H1 (cell line): ENCODE results near the gene FOSL2. TPM values are rescaled to one million over a fixed set of nuclear protein-coding genes. Genes with fewer than 3 reads are reported as not detected.

Experiments
- CTCF ChIA-PET: fragments of 300-600 bp; sonication (Branson Sonifier 250); formaldehyde crosslinking; loops from one replicate; lab custom pipeline; 2021; ENCODE audit not compliant: partially characterized antibody; lab: Charles Lee
- POLR2A ChIA-PET: fragments of 300-600 bp; sonication (Branson Sonifier 250); formaldehyde crosslinking; loops from one replicate; lab custom pipeline; 2021; ENCODE audit warnings: inconsistent platforms; ENCODE audit not compliant: partially characterized antibody; lab: Charles Lee
- DNase-seq, 2 experiments: peaks; one replicate each; pipeline versions ENCODE4 v3.0.0 to v3.0.0-alpha.2; 2010 to 2022; ENCODE audit warnings: low spot score in 2 of 2, low read depth in 1 of 2, mixed read lengths in 1 of 2
- FAIRE-seq: peaks from 2 replicates; lab custom pipeline; 2011; peaks lifted over from hg19 to GRCh38; lab: Jason Lieb, UNC
- H2AFZ ChIP-seq: 2 replicates; pipeline ENCODE4 v1.8.1; 2012; ENCODE audit warnings: low read length, inconsistent platforms
- H2AK5ac ChIP-seq: 2 replicates; pipeline ENCODE4 v1.6.1; 2013; ENCODE audit warnings: low read depth, low read length
- H2BK120ac ChIP-seq: replicated peaks from 2 replicates; pipeline ENCODE3; 2013; ENCODE audit warnings: low read depth, low read length, inconsistent platforms
- H2BK12ac ChIP-seq: 2 replicates; pipeline ENCODE4 v1.6.1; 2013; ENCODE audit warnings: low read depth, low read length
- H2BK15ac ChIP-seq: 2 replicates; pipeline ENCODE4 v1.6.1; 2013; ENCODE audit warnings: low read length
- H2BK20ac ChIP-seq: 2 replicates; pipeline ENCODE4 v1.6.1; 2013; ENCODE audit warnings: low read length
- H2BK5ac ChIP-seq: 2 replicates; pipeline ENCODE4 v1.6.1; 2013; ENCODE audit warnings: low read depth, low read length
- H3K14ac ChIP-seq: 2 replicates; pipeline ENCODE4 v1.6.1; 2013; ENCODE audit warnings: inconsistent platforms; ENCODE audit not compliant: insufficient read length
- H3K18ac ChIP-seq: 2 replicates; pipeline ENCODE4 v1.6.1; 2013; ENCODE audit warnings: low read length; ENCODE audit errors: extremely low read depth
- H3K23ac ChIP-seq: 2 replicates; pipeline ENCODE4 v1.6.1; 2013; ENCODE audit warnings: inconsistent platforms; ENCODE audit not compliant: insufficient read length
- H3K23me2 ChIP-seq: 2 replicates; pipeline ENCODE4 v1.6.1; 2013; ENCODE audit warnings: low read depth, low read length
- H3K27ac ChIP-seq: 2 replicates; pipeline ENCODE4 v1.6.1; 2011; ENCODE audit warnings: low read depth, low read length, inconsistent platforms
- H3K27me3 ChIP-seq, 4 experiments: replicated peaks in 1 of 4; 1 replicate in 1 of 4; 2 replicates in 3 of 4; pipeline versions ENCODE4 v1.6.1 to v1.8.1; 2011 to 2013; ENCODE audit warnings: low read length in 3 of 4, mild to moderate bottlenecking in 3 of 4, inconsistent platforms in 2 of 4, mixed read lengths in 2 of 4, moderate library complexity in 1 of 4; ENCODE audit not compliant: control insufficient read depth in 3 of 4, insufficient read depth in 3 of 4; ENCODE audit errors: extremely low read depth in 1 of 4
- H3K36me3 ChIP-seq, 4 experiments: 2 replicates each; pipeline versions ENCODE4 v1.6.1 to v1.8.1; 2011 to 2013; ENCODE audit warnings: mild to moderate bottlenecking in 4 of 4, low read length in 3 of 4, moderate library complexity in 2 of 4, control low read depth in 1 of 4, inconsistent platforms in 1 of 4; ENCODE audit not compliant: insufficient read depth in 4 of 4, control insufficient read depth in 2 of 4
- H3K4ac ChIP-seq: replicated peaks from 2 replicates; pipeline ENCODE3; 2013; ENCODE audit warnings: low read length, low read depth, mixed read lengths, inconsistent platforms; ENCODE audit not compliant: insufficient read length
- H3K4me1 ChIP-seq, 4 experiments: replicated peaks in 1 of 4; 1 replicate in 1 of 4; 2 replicates in 3 of 4; pipeline versions ENCODE4 v1.6.1 to v1.8.1; 2011 to 2013; ENCODE audit warnings: low read length in 3 of 4, inconsistent platforms in 2 of 4, mixed read lengths in 1 of 4; ENCODE audit not compliant: insufficient read depth in 4 of 4, control insufficient read depth in 3 of 4
- H3K4me2 ChIP-seq, 2 experiments: 2 replicates each; pipeline versions ENCODE4 v1.6.1 to v1.8.1; 2011 to 2013; ENCODE audit warnings: low read depth in 2 of 2, low read length in 2 of 2, control low read depth in 1 of 2, inconsistent platforms in 1 of 2, mild to moderate bottlenecking in 1 of 2; ENCODE audit not compliant: insufficient read depth in 1 of 2
- H3K4me3 ChIP-seq, 4 experiments: fragments of 200-600, 300-600 bp in 1 of 4; sonication (generic), shearing (Covaris generic), sonication (Bioruptor Twin) in 1 of 4; 2 replicates each; pipeline versions ENCODE4 v1.5.1 to v1.8.1; 2011 to 2016; ENCODE audit warnings: low read length in 4 of 4, low read depth in 3 of 4, control low read depth in 2 of 4, inconsistent platforms in 2 of 4, mild to moderate bottlenecking in 2 of 4, mixed read lengths in 1 of 4, moderate library complexity in 1 of 4; ENCODE audit not compliant: insufficient read depth in 2 of 4; ENCODE audit errors: extremely low read depth in 1 of 4
- H3K56ac ChIP-seq: replicated peaks from 2 replicates; pipeline ENCODE3; 2013; ENCODE audit warnings: low read depth, mild to moderate bottlenecking, mixed read lengths, low read length, inconsistent platforms; ENCODE audit not compliant: insufficient read length
- H3K79me1 ChIP-seq: 2 replicates; pipeline ENCODE4 v1.6.1; 2013; ENCODE audit warnings: low read depth, low read length, control low read depth
- H3K79me2 ChIP-seq, 2 experiments: 2 replicates each; pipeline versions ENCODE4 v1.6.1 to v1.8.1; 2012 to 2013; ENCODE audit warnings: low read length in 2 of 2, mild to moderate bottlenecking in 2 of 2, inconsistent platforms in 1 of 2; ENCODE audit not compliant: insufficient read depth in 2 of 2, control insufficient read depth in 1 of 2
- H3K9ac ChIP-seq, 4 experiments: replicated peaks in 1 of 4; 1 replicate in 1 of 4; 2 replicates in 3 of 4; pipeline versions ENCODE4 v1.6.1 to v1.8.1; 2011 to 2013; ENCODE audit warnings: low read depth in 3 of 4, low read length in 3 of 4, control low read depth in 2 of 4, mild to moderate bottlenecking in 2 of 4, moderate library complexity in 2 of 4, inconsistent platforms in 1 of 4; ENCODE audit errors: extremely low read depth in 1 of 4
- H3K9me3 ChIP-seq, 2 experiments: 2 replicates each; pipeline versions ENCODE4 v1.6.1 to v1.8.1; 2012 to 2013; ENCODE audit warnings: mild to moderate bottlenecking in 2 of 2, moderate library complexity in 2 of 2, control low read depth in 1 of 2, inconsistent platforms in 1 of 2, low read depth in 1 of 2, low read length in 1 of 2, mixed read lengths in 1 of 2; ENCODE audit not compliant: insufficient read depth in 2 of 2
- H4K20me1 ChIP-seq, 2 experiments: replicated peaks in 1 of 2; 2 replicates each; pipeline versions ENCODE3 to v1.8.1; 2011 to 2013; ENCODE audit warnings: inconsistent platforms in 2 of 2, low read length in 2 of 2, mild to moderate bottlenecking in 1 of 2; ENCODE audit not compliant: insufficient read depth in 2 of 2, control insufficient read depth in 1 of 2
- H4K5ac ChIP-seq: 2 replicates; pipeline ENCODE4 v1.6.1; 2013; ENCODE audit warnings: low read length, low read depth, mixed read lengths, inconsistent platforms; ENCODE audit not compliant: insufficient read length
- H4K8ac ChIP-seq: 2 replicates; pipeline ENCODE4 v1.8.0; 2013; ENCODE audit warnings: mild to moderate bottlenecking, moderate library complexity, low read length, inconsistent platforms; ENCODE audit not compliant: insufficient read depth; ENCODE audit errors: extremely low read depth
- H4K91ac ChIP-seq: replicated peaks from 2 replicates; pipeline ENCODE3; 2013; ENCODE audit warnings: low read length, mixed read lengths, inconsistent platforms; ENCODE audit not compliant: insufficient read length
- BRCA1 ChIP-seq: IDR thresholded peaks from 2 replicates; pipeline ENCODE4 v1.6.1; 2012; ENCODE audit warnings: low read depth, low read length, improper control_type of control experiment
- CEBPB ChIP-seq: IDR thresholded peaks from 2 replicates; pipeline ENCODE4 v1.6.1; 2012; ENCODE audit warnings: low read depth, low read length
- EZH2 ChIP-seq: fragments of 200-600 bp; sonication (generic); IDR thresholded peaks from 2 replicates; pipeline ENCODE4 v1.7.1; 2012; ENCODE audit warnings: low read depth, mild to moderate bottlenecking, moderate library complexity, low read length, inconsistent platforms; ENCODE audit not compliant: severe bottlenecking
- GABPA ChIP-seq: IDR thresholded peaks from 2 replicates; pipeline ENCODE4 v1.6.1; 2011; ENCODE audit warnings: mild to moderate bottlenecking, low read length, moderate library complexity, borderline replicate concordance; ENCODE audit not compliant: insufficient read depth
- JUN ChIP-seq: IDR thresholded peaks from 2 replicates; pipeline ENCODE4 v1.6.1; 2011; ENCODE audit warnings: low read depth, mild to moderate bottlenecking, improper control_type of control experiment, low read length
- KDM4A ChIP-seq: IDR thresholded peaks from one replicate; pipeline ENCODE4 v1.7.1; 2012; ENCODE audit warnings: low read depth, mild to moderate bottlenecking, moderate library complexity, low read length, inconsistent platforms; ENCODE audit not compliant: severe bottlenecking
- NANOG ChIP-seq: IDR thresholded peaks from 2 replicates; pipeline ENCODE4 v1.6.1; 2011; ENCODE audit warnings: low read length, low read depth, mild to moderate bottlenecking, inconsistent platforms; ENCODE audit not compliant: insufficient read depth, poor library complexity, severe bottlenecking
- RAD21 ChIP-seq, 2 experiments: IDR thresholded peaks in 1 of 2; conservative IDR thresholded peaks in 1 of 2; 2 replicates each; pipeline ENCODE4 v1.6.1; 2011; ENCODE audit warnings: low read depth in 2 of 2, low read length in 2 of 2, improper control_type of control experiment in 1 of 2, inconsistent platforms in 1 of 2, mild to moderate bottlenecking in 1 of 2, moderate library complexity in 1 of 2
- RNF2 ChIP-seq: fragments of 200-900, 300-1000 bp; sonication (generic); IDR thresholded peaks from 2 replicates; pipeline ENCODE4 v1.7.1; 2016; ENCODE audit warnings: borderline replicate concordance, low read depth, mild to moderate bottlenecking, antibody characterized with exemption, low read length; ENCODE audit not compliant: poor library complexity, severe bottlenecking; ENCODE audit errors: missing control alignments
- RXRA ChIP-seq: IDR thresholded peaks from 2 replicates; pipeline ENCODE4 v1.6.1; 2011; ENCODE audit warnings: low read depth, mild to moderate bottlenecking, low read length, moderate library complexity; ENCODE audit not compliant: insufficient read depth
- SIRT6 ChIP-seq: IDR thresholded peaks from one replicate; pipeline ENCODE4 v1.7.1; 2012; ENCODE audit warnings: low read length, inconsistent platforms
- SP1 ChIP-seq: IDR thresholded peaks from 2 replicates; pipeline ENCODE4 v1.6.1; 2011; ENCODE audit warnings: low read depth, low read length
- ZNF274 ChIP-seq: IDR thresholded peaks from 2 replicates; pipeline ENCODE4 v1.7.0; 2012; ENCODE audit warnings: low read length, borderline replicate concordance; ENCODE audit errors: extremely low read depth
- WGBS, 2 experiments: shearing (Covaris generic) in 1 of 2; methylation state at CpG; one replicate each; pipeline versions ENCODE4 v1.1.6 to v1.1.7; 2013 to 2015; ENCODE audit warnings: low lambda C conversion rate in 2 of 2, mixed read lengths in 2 of 2, inconsistent platforms in 1 of 2, low coverage in 1 of 2, missing lambda C conversion rate in 1 of 2; ENCODE audit not compliant: insufficient replicate concordance in 2 of 2, insufficient coverage in 1 of 2, insufficient read length in 1 of 2; ENCODE audit errors: extremely low coverage in 1 of 2, missing lambda C conversion rate in 1 of 2; 5-methylcytosine and 5-hydroxymethylcytosine counted together
- polyA plus RNA-seq, 7 experiments: library from polyadenylated mRNA; depleted of rRNA in 3 of 7; stranded (reverse) in 5 of 7; unstranded in 2 of 7; fragments of >200 nt in 5 of 7; fragments of 200-250 nt in 2 of 7; gene quantifications; 1 replicate in 5 of 7; 2 replicates in 1 of 7; 4 replicates in 1 of 7; pipeline versions ENCODE4 v1.2.1 to v1.2.3, GENCODE V29; 2011 to 2013; ENCODE audit warnings: missing spikeins in 2 of 7, mixed read lengths in 2 of 7
- total RNA-seq: library from RNA; stranded (reverse); fragmentation: NEBNext Ultra II Directional; extraction: Animal tissue kit (Norgen Biotek cat#: 25700); gene quantifications from 2 replicates; pipeline ENCODE4 v1.2.1, GENCODE V29; 2021

FOSL2 gene
- total and polyA plus RNA-seq, 2 of the 8 experiments (the other 6 are each of a cell fraction or from before 2014, with no cell fraction given) = 1.5 to 4.5 TPM

DNA sequence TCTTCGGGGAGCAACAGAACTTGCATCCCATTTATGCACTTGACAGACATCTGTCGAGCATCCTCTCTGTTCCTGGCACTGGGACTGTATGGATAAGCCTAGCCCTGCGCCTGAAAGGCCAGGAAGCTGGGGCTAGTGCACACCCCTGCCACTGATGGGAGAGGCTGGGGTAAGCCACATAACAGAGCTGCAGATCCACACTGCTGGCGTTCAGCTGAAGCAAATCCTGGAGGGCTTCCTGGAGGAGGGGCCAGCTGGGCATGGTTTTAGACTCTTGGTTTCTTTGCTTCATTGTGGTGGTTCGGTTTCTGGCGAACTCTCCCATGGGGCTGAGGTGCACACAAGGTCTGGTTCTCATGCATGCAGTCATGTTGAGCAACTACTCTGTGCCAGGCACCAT, 45.5 kb upstream of the FOSL2 start:
- Histone ChIP-seq H2BK5ac (no peak overlapping the region), H3K27ac (no peak overlapping the region), H4K8ac (peak overlapping the region; percentile 71; the same call in 1 of the 2 replicates), H3K4me2 (no peak overlapping the region), H3K18ac (no peak overlapping the region), H3K79me1 (no peaks in the 10 kb centered on the region), H3K9ac (no peak overlapping the region), H3K14ac (no peak overlapping the region), H3K4me3 (no peak overlapping the region), H2BK15ac (no peak overlapping the region), H3K4me1 (peaks cover 5 to 11% (median 6%) of the 10 kb centered on the region in 4 experiments), H3K79me2 (no peaks in the 10 kb centered on the region), H3K9me3 (no peaks in the 10 kb centered on the region), H3K23ac (no peak overlapping the region), H2BK120ac (no peak overlapping the region), H3K27me3 (no peaks in the 10 kb centered on the region), H2BK12ac (no peak overlapping the region), H2BK20ac (no peak overlapping the region), H3K4ac (no peak overlapping the region), H4K20me1 (no peaks in the 10 kb centered on the region), H4K91ac (no peak overlapping the region), H4K5ac (no peak overlapping the region), H3K36me3 (no peaks in the 10 kb centered on the region), H2AFZ (no peak overlapping the region), H2AK5ac (no peak overlapping the region), H3K23me2 (no peaks in the 10 kb centered on the region), H3K56ac (no peak overlapping the region)
- ChIA-PET CTCF (no interaction called here), POLR2A (no interaction called here)
- DNase-seq = no peak
- no peak for FAIRE-seq
- WGBS, 2 experiments = 86% methylated on average over 6 of the region's 6 CpGs; no CpG with 5 or more reads in 1 of the 2 experiments
- TF ChIP-seq NANOG (no peak), KDM4A (no peak), GABPA (no peak), BRCA1 (no peak), EZH2 (no peak), SIRT6 (no peak), RXRA (no peak), CEBPB (no peak), RNF2 (no peak), JUN (no peak), SP1 (no peak), ZNF274 (no peak), RAD21 (IDR thresholded peaks at IDR 0.05 in 1 of 2, conservative IDR thresholded peaks at IDR 0.05 in 1 of 2; ENCODE audit: low read depth in 2 of 2, low read length in 2 of 2) (no peak)
